ENCODE measurements around the gene PPT1.

DNA sequence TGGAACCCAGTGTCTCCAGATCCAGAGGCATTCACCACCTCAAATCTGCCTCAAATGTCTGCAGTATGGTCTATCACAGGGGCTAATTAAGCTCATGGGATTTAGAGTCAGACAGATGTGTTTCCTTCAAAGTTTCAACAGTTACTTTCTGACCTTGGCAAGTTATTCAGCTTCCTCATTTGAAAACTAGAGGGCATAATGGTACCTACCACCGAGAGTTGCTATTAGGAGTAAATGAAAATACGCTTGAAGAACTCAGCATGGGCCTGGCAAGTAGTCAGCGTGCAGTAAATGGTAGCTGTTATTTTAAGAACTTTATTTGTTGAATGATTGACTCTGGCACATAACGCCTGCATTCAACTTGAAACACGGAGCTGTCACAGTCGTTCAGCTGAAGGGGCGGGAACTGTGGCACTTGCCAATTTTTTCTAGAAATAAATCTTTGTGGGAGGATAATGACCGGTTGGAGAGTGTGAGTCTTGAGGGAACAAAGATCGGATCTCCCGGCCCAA, 57.8 kb downstream of the PPT1 start:
- no peak for TF ChIP-seq WIZ (CRISPR knock-in tag; IDR thresholded peaks at IDR 0.05)
- TF ChIP-seq GTF2F1 (IDR thresholded peaks at IDR 0.05; ENCODE audit: low read length): no peak
- TF ChIP-seq NFE2L2 (IDR thresholded peaks at IDR 0.05; ENCODE audit: low read length): no peak
- TF ChIP-seq U2AF2 (IDR thresholded peaks at IDR 0.05; ENCODE audit: low read depth, low read length): no peak
- no peak for TF ChIP-seq SAFB2 (CRISPR knock-in tag; IDR thresholded peaks at IDR 0.05; ENCODE audit: borderline replicate concordance, low read depth)
- no peak for TF ChIP-seq ZNF75D (CRISPR knock-in tag; IDR thresholded peaks at IDR 0.05; ENCODE audit: borderline replicate concordance)
- TF ChIP-seq SP4 (CRISPR knock-in tag; IDR thresholded peaks at IDR 0.05): no peak
- no peak for TF ChIP-seq KLF16 (CRISPR knock-in tag; IDR thresholded peaks at IDR 0.05)
